Naive thymus-derived CD4-positive, alpha-beta T cell (primary cell): ENCODE results near the gene PLXNA1. TPM values are rescaled to one million over a fixed set of nuclear protein-coding genes. Genes with fewer than 3 reads are reported as not detected.

ENCODE experiments used
- ATAC-seq: fragments of 150-1000 bp; cut with Tn5 transposase; 2 replicates; pipeline ENCODE4 v1.10.0; 2021; ENCODE audit warnings: mild to moderate bottlenecking, moderate library complexity
- CTCF ChIA-PET: fragments of 350-600 bp; sonication (Branson Sonifier 250); formaldehyde crosslinking; loops from one replicate; lab custom pipeline; 2021; ENCODE audit warnings: antibody characterized with exemption; lab: Charles Lee
- POLR2A ChIA-PET: fragments of 350-600 bp; sonication (Branson Sonifier 250); formaldehyde crosslinking; loops from one replicate; lab custom pipeline; 2021; ENCODE audit warnings: antibody characterized with exemption, inconsistent platforms; lab: Charles Lee
- DNase-seq, 9 donors: peaks; one replicate each; pipeline versions ENCODE4 v3.0.0 to v3.0.0-alpha.2; 2020 to 2022; ENCODE audit warnings: mixed read lengths in 1 of 9
- H3K27ac ChIP-seq: one replicate; pipeline ENCODE4 v1.7.0; 2013; ENCODE audit warnings: mild to moderate bottlenecking, low read depth, low read length, moderate library complexity
- H3K27me3 ChIP-seq, 2 donors: one replicate each; pipeline ENCODE4 v1.7.0; 2013; ENCODE audit warnings: low read length in 2 of 2, mild to moderate bottlenecking in 2 of 2, moderate library complexity in 2 of 2; ENCODE audit not compliant: control insufficient read depth in 2 of 2, insufficient read depth in 2 of 2
- H3K36me3 ChIP-seq, 3 experiments: 1 replicate in 2 of 3; 2 replicates in 1 of 3; pipeline ENCODE4 v1.7.0; 2013; ENCODE audit warnings: low read length in 3 of 3, mild to moderate bottlenecking in 3 of 3, moderate library complexity in 1 of 3; ENCODE audit not compliant: insufficient read depth in 3 of 3, control insufficient read depth in 2 of 3
- H3K4me1 ChIP-seq, 2 donors: one replicate each; pipeline ENCODE4 v1.7.0; 2013; ENCODE audit warnings: low read length in 2 of 2, mild to moderate bottlenecking in 2 of 2, moderate library complexity in 1 of 2; ENCODE audit not compliant: control insufficient read depth in 2 of 2, insufficient read depth in 2 of 2
- H3K4me3 ChIP-seq: 2 replicates; pipeline ENCODE4 v1.7.0; 2013; ENCODE audit warnings: mild to moderate bottlenecking, low read length
- H3K9me3 ChIP-seq, 3 experiments: 1 replicate in 2 of 3; 2 replicates in 1 of 3; pipeline ENCODE4 v1.7.0; 2013; ENCODE audit warnings: low read length in 3 of 3; ENCODE audit not compliant: control insufficient read depth in 2 of 3
- H3K27ac Mint-ChIP-seq, 9 donors: one replicate each; pipeline ENCODE4 v1.8.0; 2020 to 2022; ENCODE audit warnings: mixed read lengths in 9 of 9, mild to moderate bottlenecking in 8 of 9, moderate library complexity in 5 of 9, inconsistent platforms in 2 of 9
- H3K27me3 Mint-ChIP-seq, 5 donors: one replicate each; pipeline ENCODE4 v1.8.0; 2021 to 2022; ENCODE audit warnings: mixed read lengths in 5 of 5, mild to moderate bottlenecking in 1 of 5
- H3K36me3 Mint-ChIP-seq, 5 donors: one replicate each; pipeline ENCODE4 v1.8.0; 2020 to 2022; ENCODE audit warnings: mixed read lengths in 5 of 5, mild to moderate bottlenecking in 3 of 5, inconsistent platforms in 1 of 5
- H3K4me1 Mint-ChIP-seq, 7 donors: one replicate each; pipeline ENCODE4 v1.8.0; 2020 to 2022; ENCODE audit warnings: mixed read lengths in 7 of 7, mild to moderate bottlenecking in 3 of 7, inconsistent platforms in 1 of 7
- H3K4me3 Mint-ChIP-seq, 10 donors: one replicate each; pipeline ENCODE4 v1.8.0; 2020 to 2022; ENCODE audit warnings: mild to moderate bottlenecking in 10 of 10, mixed read lengths in 10 of 10, moderate library complexity in 6 of 10, inconsistent platforms in 2 of 10
- H3K9me3 Mint-ChIP-seq, 11 donors: one replicate each; pipeline ENCODE4 v1.8.0; 2020 to 2022; ENCODE audit warnings: mixed read lengths in 11 of 11, mild to moderate bottlenecking in 4 of 11, inconsistent platforms in 1 of 11, moderate library complexity in 1 of 11
- intact Hi-C, 2 donors: fragments of 100-400 bp; cut with micrococcal nuclease; formaldehyde crosslinking; loops; one replicate each; pipeline ENCODE4 v1.15.1; 2023
- polyA plus RNA-seq, 2 donors: library from polyadenylated mRNA; unstranded; fragments of 300-500 nt; fragmentation: Illumina TruSeq; gene quantifications; one replicate each; pipeline ENCODE4 v1.2.3, GENCODE V29; 2021
- total RNA-seq, 6 experiments: library from RNA in 5 of 6; stranded (reverse) in 5 of 6; gene quantifications; 1 replicate in 5 of 6; 2 replicates in 1 of 6; pipeline ENCODE4 v1.2.3 and lab custom pipeline; 2021 to 2026

Gene PLXNA1
- total and polyA plus RNA-seq, 7 experiments from 2014 or later, result 0.27 to 16.8 (median 9.4) TPM

GRCh38 chr3:126993436-126993835 is 10.5 kb downstream of the PLXNA1 start:
- POLR2A ChIA-PET, result no interaction called here
- CTCF ChIA-PET, result interaction anchor here (1.4 kb wide), 1 partner anchor 314 kb away, joined by 4 read pairs; no protein-coding TSS in a partner anchor
- Histone ChIP-seq H3K27ac (no peak overlapping the region), H3K4me3 (no peak overlapping the region), H3K9me3 (no peaks in the 10 kb centered on the region), H3K36me3 (no peaks in the 10 kb centered on the region), H3K4me1 (no peaks in the 10 kb centered on the region), H3K27me3 (no peaks in the 10 kb centered on the region)
- H3K27me3 Mint-ChIP-seq, result no peaks in the 10 kb centered on the region
- peaks cover 0 to 7% (median 0%) of the 10 kb centered on the region in 5 donors for H3K36me3 Mint-ChIP-seq
- intact Hi-C loops, result no loop called here
- peaks cover 0 to 7% (median 0%) of the 10 kb centered on the region in 7 donors for H3K4me1 Mint-ChIP-seq
- H3K27ac Mint-ChIP-seq, result no peak overlapping the region
- no peak for DNase-seq
- H3K9me3 Mint-ChIP-seq, result no peaks in the 10 kb centered on the region
- no peak for ATAC-seq
- H3K4me3 Mint-ChIP-seq, result no peak overlapping the region

GRCh38 chr3:126994661-126995245 is 11.8 kb downstream of the PLXNA1 start:
- H3K36me3 ChIP-seq, result no peaks in the 10 kb centered on the region
- ChIA-PET POLR2A (no interaction called here), CTCF (no interaction called here)
- no peak overlapping the region for H3K27ac ChIP-seq
- H3K9me3 Mint-ChIP-seq, result no peaks in the 10 kb centered on the region
- H3K4me1 ChIP-seq, result no peaks in the 10 kb centered on the region
- H3K4me3 ChIP-seq, result no peak overlapping the region
- H3K4me3 Mint-ChIP-seq, result no peak overlapping the region
- no peaks in the 10 kb centered on the region for H3K27me3 Mint-ChIP-seq
- H3K27ac Mint-ChIP-seq, result no peak overlapping the region
- DNase-seq (no peak), ATAC-seq (no peak)
- no peaks in the 10 kb centered on the region for H3K36me3 Mint-ChIP-seq
- intact Hi-C loops, result no loop called here
- peaks cover 0 to 7% (median 0%) of the 10 kb centered on the region in 7 donors for H3K4me1 Mint-ChIP-seq
- no peaks in the 10 kb centered on the region for H3K27me3 ChIP-seq
- H3K9me3 ChIP-seq, result no peaks in the 10 kb centered on the region

GRCh38 chr3:126995254-126995780 is 12.4 kb downstream of the PLXNA1 start:
- intact Hi-C loops, result no loop called here
- ChIA-PET POLR2A (no interaction called here), CTCF (no interaction called here)
- Histone ChIP-seq H3K36me3 (no peaks in the 10 kb centered on the region), H3K4me3 (no peak overlapping the region), H3K27me3 (no peaks in the 10 kb centered on the region), H3K9me3 (no peaks in the 10 kb centered on the region), H3K27ac (no peak overlapping the region), H3K4me1 (no peaks in the 10 kb centered on the region)
- no peaks in the 10 kb centered on the region for H3K27me3 Mint-ChIP-seq
- no peak overlapping the region for H3K27ac Mint-ChIP-seq
- H3K36me3 Mint-ChIP-seq, result no peaks in the 10 kb centered on the region
- DNase-seq (no peak), ATAC-seq (no peak)
- no peak overlapping the region for H3K4me3 Mint-ChIP-seq
- no peaks in the 10 kb centered on the region for H3K9me3 Mint-ChIP-seq
- H3K4me1 Mint-ChIP-seq, result peaks cover 0 to 7% (median 0%) of the 10 kb centered on the region in 7 donors

- intact Hi-C loops, result no loop called here
- ChIA-PET CTCF (no interaction called here), POLR2A (no interaction called here)
- Mint-ChIP-seq H3K4me3 (no peak overlapping the region), H3K4me1 (peaks cover 0 to 7% (median 0%) of the 10 kb centered on the region in 7 donors), H3K27me3 (no peaks in the 10 kb centered on the region), H3K27ac (no peak overlapping the region), H3K9me3 (no peaks in the 10 kb centered on the region), H3K36me3 (no peaks in the 10 kb centered on the region)
- DNase-seq (no peak), ATAC-seq (no peak)
- H3K9me3 ChIP-seq, result no peaks in the 10 kb centered on the region
- no peaks in the 10 kb centered on the region for H3K4me1 ChIP-seq
- no peaks in the 10 kb centered on the region for H3K27me3 ChIP-seq
- no peaks in the 10 kb centered on the region for H3K36me3 ChIP-seq
- H3K4me3 ChIP-seq, result no peak overlapping the region
- H3K27ac ChIP-seq, result no peak overlapping the region
Observed at GRCh38 chr3:126995926-126996512, 13.1 kb downstream of the PLXNA1 start.

- Mint-ChIP-seq H3K27me3 (no peaks in the 10 kb centered on the region), H3K36me3 (no peaks in the 10 kb centered on the region), H3K4me1 (peaks cover 0 to 7% (median 0%) of the 10 kb centered on the region in 7 donors), H3K9me3 (no peaks in the 10 kb centered on the region), H3K27ac (no peak overlapping the region), H3K4me3 (no peak overlapping the region)
- H3K27me3 ChIP-seq, result no peaks in the 10 kb centered on the region
- no peaks in the 10 kb centered on the region for H3K9me3 ChIP-seq
- H3K4me3 ChIP-seq, result no peak overlapping the region
- H3K4me1 ChIP-seq, result no peaks in the 10 kb centered on the region
- CTCF ChIA-PET, result no interaction called here
- H3K27ac ChIP-seq, result no peak overlapping the region
- DNase-seq, result no peak
- ATAC-seq, result no peak
- intact Hi-C loops, result no loop called here
- H3K36me3 ChIP-seq, result no peaks in the 10 kb centered on the region
- POLR2A ChIA-PET, result no interaction called here
Observed at GRCh38 chr3:126996905-126997304, 14.0 kb downstream of the PLXNA1 start.

- Mint-ChIP-seq H3K27ac (no peak overlapping the region), H3K4me1 (peaks cover 0 to 7% (median 0%) of the 10 kb centered on the region in 7 donors), H3K36me3 (no peaks in the 10 kb centered on the region), H3K4me3 (no peak overlapping the region), H3K9me3 (no peaks in the 10 kb centered on the region), H3K27me3 (no peaks in the 10 kb centered on the region)
- Histone ChIP-seq H3K27ac (no peak overlapping the region), H3K9me3 (no peaks in the 10 kb centered on the region), H3K27me3 (no peaks in the 10 kb centered on the region), H3K36me3 (no peaks in the 10 kb centered on the region), H3K4me3 (no peak overlapping the region), H3K4me1 (no peaks in the 10 kb centered on the region)
- ChIA-PET POLR2A (no interaction called here), CTCF (no interaction called here)
- DNase-seq (no peak), ATAC-seq (no peak)
- intact Hi-C loops, result no loop called here
Observed at GRCh38 chr3:126997455-126998038, 14.6 kb downstream of the PLXNA1 start.
